ENCODE data around the gene MAST4.

Gene MAST4

DNA sequence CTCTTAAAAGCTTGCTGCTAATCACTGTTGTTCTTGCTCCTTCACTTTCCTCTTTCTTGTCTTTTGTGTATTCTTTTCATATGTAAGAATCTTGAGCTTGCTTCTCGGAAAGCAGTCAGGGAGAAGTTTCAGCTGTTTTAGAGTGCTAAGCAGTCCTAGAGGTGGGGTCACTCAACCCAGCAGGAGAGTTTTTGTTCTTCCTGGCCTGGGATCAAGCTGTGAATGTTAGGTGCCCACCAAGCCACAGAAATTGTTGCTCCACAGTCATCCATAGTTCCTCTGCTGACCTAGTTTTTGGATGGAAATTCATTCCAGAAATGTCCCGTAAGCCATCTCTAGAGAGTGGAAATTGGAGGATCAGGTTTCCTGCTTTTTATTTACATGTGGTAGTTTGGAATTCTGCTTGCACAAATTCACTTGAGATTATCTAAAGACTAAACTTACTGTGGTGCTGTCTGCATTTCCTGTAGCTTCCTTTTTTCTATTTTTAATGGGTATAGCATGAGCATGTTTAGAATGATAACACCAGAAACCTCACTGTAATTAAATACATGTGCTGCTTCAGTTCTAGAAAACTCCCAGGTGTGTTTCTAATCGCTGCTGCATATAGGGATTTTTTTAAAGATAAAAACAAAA, 108.7 kb downstream of the MAST4 start:
- DNase-seq, result no peak

DNA sequence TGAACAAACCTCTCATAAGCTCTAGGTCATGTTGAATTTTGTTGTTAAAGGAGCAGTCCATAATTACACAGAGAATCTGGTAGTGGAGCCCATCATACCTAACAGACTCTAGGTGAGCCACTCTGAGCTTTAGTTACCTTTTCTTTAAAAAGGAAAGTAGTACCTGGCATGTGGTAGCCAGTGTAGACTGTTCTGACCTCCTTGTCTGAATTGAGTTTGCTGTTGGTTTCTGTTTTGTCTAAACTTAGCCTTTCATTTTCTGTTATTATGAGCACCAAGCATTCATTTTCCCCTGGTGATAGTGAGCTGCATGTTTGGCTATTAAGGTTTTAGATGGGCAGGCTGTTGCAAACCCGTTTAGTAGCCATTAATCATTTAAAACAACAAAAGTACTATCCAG, 112.2 kb downstream of the MAST4 start:
- DNase-seq, result no peak

GRCh38 chr5:66710557-66711088, 114.4 kb downstream of the MAST4 start:
- DNase-seq, result no peak

GRCh38 chr5:66713998-66714397, 117.8 kb downstream of the MAST4 start:
- DNase-seq, result no peak

GRCh38 chr5:66717455-66718373, 121.5 kb downstream of the MAST4 start:
- no peak for DNase-seq

DNA sequence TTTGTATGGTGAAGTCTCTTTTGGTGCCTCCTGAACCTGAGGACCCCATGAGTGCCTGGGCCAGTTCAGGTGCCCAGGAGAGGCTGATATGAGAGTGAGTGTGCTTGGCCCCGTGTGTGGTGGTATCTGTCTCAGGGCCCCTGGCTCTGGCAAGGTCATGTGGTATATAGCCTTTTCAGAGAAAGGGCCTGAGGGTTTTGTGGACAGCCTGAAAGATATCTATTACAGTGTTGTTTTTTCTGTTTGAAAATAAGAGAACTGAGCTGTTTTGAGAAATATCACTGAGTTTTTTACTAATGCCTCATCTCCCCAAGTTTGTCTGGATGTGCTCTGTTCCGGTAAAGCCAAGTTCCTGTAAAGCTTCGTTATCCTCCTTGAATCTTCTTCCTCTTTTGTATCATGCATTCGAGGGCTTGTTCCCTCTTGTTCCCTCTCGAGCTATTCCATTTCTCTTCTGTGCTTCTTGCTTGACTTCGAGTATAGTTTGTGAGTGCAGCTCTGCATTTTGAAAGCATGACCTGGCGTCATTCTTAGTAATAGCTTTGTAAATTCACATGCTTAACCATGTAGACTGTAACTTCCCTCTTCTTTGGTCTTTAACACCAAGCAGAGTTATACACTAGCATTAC, 122.3 kb downstream of the MAST4 start:
- DNase-seq, result no peak

DNA sequence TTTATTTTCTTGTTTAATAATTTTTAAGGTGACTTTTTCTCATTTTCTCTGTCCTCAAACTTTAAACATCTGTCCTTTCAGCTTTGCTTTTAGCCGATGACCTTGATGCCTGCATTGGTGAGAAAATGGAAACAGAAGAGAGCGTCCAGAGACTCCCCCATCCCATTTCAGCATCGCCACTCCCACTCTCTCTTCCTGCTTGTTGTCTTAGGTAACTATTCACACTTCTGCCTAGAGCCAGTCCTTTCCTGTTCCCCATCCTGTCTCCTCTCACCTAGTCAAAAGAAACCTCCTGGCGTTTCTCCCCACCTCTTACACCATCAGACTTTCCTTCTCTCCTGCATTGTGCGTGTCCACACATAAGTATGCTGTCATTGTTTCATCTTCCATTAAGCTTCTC, 124.6 kb downstream of the MAST4 start:
- DNase-seq, result no peak

DNA sequence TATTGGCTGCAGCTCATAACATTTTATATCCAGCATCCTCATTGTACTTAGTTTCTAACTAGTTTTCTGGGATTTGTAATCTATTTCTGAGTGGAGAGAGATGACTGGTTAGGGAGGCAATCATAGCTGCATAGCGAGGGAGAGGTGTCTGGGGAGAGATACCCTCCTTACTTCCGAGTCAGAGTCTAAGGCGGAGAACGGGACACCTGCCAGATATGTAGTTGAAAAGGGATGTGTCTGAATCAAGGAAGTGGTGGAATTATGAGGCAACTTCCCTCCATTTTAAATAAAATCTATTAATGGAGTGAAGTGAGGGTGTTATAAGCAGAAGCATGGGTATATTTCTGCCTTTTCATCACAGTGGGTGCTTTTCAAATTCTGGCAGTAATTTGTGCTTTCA, 126.5 kb downstream of the MAST4 start:
- DNase-seq, result no peak

GRCh38 chr5:66724349-66725139, 128.4 kb downstream of the MAST4 start:
- DNase-seq, result no peak

DNA sequence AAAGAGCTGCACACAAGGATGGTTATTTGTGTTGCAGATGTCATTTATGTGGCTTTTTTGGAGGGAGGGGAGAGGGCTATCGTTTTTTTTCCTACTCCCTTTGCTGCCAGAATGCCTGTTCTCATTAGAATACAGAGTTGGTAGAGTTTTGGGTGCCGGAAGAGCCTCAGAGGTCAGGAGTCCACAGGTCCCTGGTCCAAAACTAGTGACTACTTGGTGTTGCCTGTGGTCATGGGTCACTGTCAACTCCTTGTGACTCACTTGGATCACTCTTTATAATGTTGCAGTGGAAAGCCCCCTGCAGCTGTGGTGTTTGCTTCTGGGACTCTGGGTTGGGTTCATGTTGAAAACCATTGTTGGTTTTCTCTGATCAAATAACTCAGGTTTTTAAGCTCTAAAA, 131.4 kb downstream of the MAST4 start:
- no peak for DNase-seq

- no peak for DNase-seq
These were observed 131.9 kb downstream of the MAST4 start for GRCh38 chr5:66728049-66728448.

DNA sequence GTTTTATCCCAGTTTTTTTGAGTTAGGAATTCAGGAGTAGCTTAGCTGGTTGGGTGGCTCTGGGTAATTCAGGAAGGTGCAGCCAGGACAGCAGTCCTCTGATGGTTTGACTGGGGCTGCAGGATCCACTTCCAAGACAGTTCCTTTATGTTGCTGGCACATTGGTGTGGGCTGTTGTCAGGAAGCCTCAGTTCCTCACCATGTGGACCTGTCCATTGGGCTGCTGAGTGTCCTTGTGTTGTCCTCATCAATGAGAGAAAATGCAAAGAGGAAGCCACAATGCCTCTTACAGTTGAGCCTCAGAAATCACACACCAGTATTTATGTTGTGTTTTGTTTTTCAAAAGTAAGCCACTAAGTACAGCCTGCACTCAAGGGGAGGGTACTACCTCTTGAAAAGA, 140.9 kb downstream of the MAST4 start:
- no peak for DNase-seq

GRCh38 chr5:66738136-66738535, 141.9 kb downstream of the MAST4 start:
- DNase-seq, result no peak

DNA sequence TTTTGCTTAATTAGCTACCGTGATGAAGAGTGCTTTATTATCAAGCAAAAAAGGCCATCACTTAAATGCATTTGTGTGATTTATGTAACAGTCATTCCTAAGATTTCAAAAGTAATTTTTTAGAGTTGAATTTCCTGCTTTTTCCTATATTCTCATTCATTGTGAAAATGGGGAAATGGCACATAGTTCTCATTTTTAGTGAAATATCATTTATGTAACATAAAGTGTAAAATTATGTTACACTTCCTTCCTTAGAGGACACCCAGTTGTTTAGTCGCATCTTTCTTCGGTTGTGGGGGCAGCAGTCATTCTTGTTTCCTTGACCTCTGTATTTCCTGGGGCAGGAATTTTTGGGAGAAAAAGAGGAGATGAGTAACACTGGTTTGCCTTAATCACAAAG, 142.8 kb downstream of the MAST4 start:
- DNase-seq, result no peak

DNA sequence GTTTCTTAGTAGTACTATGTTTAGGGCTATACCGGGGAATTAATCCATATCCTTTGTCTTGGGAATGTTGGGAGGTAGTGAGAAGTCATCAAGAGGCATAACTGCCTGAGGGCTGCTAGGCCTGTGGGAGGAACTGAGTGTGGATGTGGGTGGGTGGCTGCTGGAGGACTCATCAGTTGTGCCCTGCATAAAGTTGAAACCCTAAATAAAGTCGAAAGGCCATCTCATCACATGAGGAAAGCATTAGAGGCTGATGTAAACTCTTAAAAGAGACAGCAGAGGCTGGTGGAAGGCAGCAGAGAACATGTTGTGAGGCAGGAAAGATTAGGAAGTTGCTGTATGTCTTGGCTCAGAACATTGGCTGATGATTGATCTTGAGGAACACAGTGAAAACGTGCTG, 143.8 kb downstream of the MAST4 start:
- DNase-seq, result no peak

GRCh38 chr5:66741394-66741793, 145.2 kb downstream of the MAST4 start:
- DNase-seq, result no peak

GRCh38 chr5:66742083-66742895, 146.1 kb downstream of the MAST4 start:
- DNase-seq, result no peak

DNA sequence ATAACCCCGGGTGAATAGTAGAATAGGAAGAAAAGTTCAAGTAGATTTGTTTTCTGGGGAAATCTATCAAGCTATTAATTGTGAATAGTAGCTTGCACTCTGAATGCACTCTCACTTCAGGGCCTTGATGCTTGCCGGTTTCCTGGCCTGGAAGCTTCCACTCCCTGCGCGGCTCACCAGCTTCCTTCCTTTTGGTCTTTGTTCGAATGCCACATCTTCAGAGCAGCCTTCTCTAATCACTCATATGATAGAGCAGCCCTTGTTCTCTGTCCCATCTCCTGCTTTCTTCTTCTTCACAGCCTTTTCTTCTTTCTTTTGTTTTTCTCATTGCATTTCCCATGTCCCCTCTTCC, 146.7 kb downstream of the MAST4 start:
- DNase-seq, result no peak

GRCh38 chr5:66743344-66743743, 147.2 kb downstream of the MAST4 start:
- DNase-seq, result no peak

DNA sequence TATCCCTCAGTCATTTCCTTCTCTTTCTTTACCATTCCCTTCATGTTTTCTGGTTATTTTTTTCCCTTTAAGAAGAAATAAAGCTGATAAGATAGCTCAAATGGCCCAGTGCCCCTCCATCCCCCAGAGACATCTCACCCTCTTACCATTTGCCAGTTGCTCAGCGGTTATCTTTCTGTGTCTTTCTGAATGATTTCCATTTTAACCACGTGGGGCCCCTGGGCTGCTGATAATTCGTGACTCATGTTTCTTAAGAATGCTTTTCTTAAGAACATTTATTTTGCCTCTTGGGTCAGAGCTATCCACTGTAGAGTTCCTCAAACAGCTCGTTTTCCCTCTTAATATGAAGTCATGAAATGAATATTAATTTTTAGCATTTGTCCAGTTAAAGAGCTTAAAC, 147.8 kb downstream of the MAST4 start:
- DNase-seq, result no peak

GRCh38 chr5:66745297-66745696, 149.1 kb downstream of the MAST4 start:
- no peak for DNase-seq

DNA sequence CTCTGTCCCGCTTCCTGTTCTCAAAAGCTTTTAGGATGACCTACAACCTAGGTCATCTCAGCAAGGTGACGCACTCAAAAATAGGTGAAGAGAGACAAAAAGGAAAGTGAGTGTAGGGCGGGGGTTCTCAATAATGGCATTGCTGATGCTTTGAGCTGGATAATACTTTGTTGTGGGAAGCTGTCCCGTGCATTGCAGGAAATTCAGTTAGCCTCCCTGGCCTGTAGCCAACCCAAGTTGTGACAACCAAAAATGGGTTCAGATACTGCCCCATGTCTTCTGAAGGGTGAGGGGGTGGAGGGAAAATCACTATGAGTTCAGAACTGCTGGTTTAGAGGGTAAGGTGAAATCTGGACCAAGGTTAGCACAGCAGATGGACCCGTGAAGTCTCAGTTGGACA, 151.4 kb downstream of the MAST4 start:
- no peak for DNase-seq
